Measurements from ENCODE around the gene RPL10. TPM values are rescaled to one million over a fixed set of nuclear protein-coding genes. Genes with fewer than 3 reads are reported as not detected.
"Not testable (repeated sequence)": the region's sequence is repeated elsewhere in the genome, so short reads cannot be mapped to it uniquely, and the experiment has no call there.

RPL10 gene
- polyA plus RNA-seq, 6 donors from 2014 or later: 3,636 to 5,147 (median 4,635) TPM

DNA sequence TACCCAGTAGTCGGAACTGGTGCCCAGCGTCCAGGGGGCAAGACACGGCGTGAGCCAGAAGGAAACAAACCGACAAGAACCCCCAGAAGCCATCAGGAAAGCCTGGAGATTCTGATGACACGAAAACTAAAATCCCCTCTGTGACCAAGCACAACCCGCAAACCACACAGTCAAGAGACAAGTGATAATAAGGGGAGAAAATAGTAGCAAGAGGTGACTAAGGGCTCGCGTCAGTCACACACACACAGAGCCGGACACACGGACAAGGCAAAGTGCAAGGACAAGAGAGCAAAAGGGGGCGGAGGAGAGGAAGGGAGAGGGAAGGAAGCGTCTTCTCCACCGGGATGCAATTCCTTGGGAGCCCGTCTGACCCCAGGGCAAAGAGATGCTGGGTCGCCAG is 9.5 kb upstream of the RPL10 start:
- ATAC-seq (ENCODE audit: low read depth in 2 of 2): peak; percentile 20 to 25

DNA sequence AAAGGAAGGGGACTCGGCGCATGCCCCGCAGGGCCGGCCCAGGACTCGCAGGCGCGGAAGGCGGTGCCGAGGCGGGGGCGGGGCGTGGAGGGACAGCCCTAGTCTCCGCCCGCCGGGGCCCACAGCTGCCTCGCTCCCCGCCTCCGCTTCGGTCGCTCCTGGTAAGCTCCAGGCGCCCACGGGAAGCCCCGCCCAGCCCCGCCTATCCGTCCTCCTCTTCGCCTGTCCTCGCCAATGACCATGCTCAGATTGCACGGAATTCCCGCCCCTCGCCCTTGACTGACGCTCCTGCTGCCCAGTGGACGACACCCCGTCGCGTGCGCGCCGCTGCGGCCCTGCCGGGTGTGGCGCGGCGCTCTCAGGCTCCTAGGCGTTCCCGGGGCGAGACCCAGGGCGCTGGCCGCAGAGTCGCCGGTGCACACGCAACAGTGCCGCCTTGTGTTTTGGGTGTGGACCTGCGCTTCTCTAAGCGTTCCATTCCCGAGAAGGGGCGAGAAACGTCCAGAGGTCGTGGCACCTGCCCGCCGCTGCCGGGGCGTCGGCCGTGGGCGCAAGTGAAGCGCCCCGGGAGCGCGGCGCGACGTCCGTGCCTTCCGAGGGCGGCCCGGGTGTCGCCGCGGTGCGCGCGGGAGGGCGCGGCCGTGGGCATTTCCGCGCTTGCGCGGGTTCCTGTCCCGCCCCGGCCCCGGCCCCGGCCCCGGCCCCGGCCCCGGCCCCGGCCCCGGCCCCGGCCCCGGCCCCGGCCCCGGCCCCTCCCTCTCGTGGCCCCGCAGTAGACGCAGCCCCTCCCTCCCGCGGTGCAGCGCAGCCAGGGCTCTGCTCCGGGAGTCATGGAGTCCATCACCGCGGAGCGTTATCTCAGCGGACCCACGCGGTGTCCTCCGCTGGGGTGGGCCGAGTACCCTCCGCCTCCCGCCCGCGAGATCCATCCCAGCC is 8.1 kb upstream of the RPL10 start:
- not testable (repeated sequence) for H3K36me3 Mint-ChIP-seq, H3K4me1 Mint-ChIP-seq, H3K9me3 Mint-ChIP-seq, H3K27ac Mint-ChIP-seq, H3K27me3 Mint-ChIP-seq, H3K4me3 Mint-ChIP-seq
- DNase-seq (peak; percentile 55), ATAC-seq (ENCODE audit: low read depth in 2 of 2) (peak; percentile 72)

More for the DNA sequence above, 9.5 kb upstream of the RPL10 start:
- not testable (repeated sequence) for H3K4me1 Mint-ChIP-seq, H3K27me3 Mint-ChIP-seq, H3K36me3 Mint-ChIP-seq, H3K27ac Mint-ChIP-seq, H3K9me3 Mint-ChIP-seq, DNase-seq, H3K4me3 Mint-ChIP-seq

GRCh38 chrX:154396363-154396762 is 1.8 kb upstream of the RPL10 start:
- ATAC-seq (ENCODE audit: low read depth in 2 of 2); H3K27me3 Mint-ChIP-seq; DNase-seq; H3K9me3 Mint-ChIP-seq: not testable (repeated sequence)
- H3K36me3 Mint-ChIP-seq: peaks cover 17 to 21% of the 10 kb centered on the region in 2 donors
- peaks cover 14 to 26% (median 14%) of the 10 kb centered on the region in 3 donors for H3K4me1 Mint-ChIP-seq
- peak overlapping the region in 7 of 8 donors; percentile 41 to 99 (median 96) for H3K4me3 Mint-ChIP-seq
- peak overlapping the region in 2 of 6 donors; percentile 15 to 47 for H3K27ac Mint-ChIP-seq

GRCh38 chrX:154396973-154397887 is 947 bp upstream of the RPL10 start:
- peak overlapping the region; percentile 98 to 100 (median 99) for H3K27ac Mint-ChIP-seq
- H3K9me3 Mint-ChIP-seq: peaks cover 0 to 8% (median 0%) of the 10 kb centered on the region in 7 donors
- peak; percentile 61 to 63 for ATAC-seq (ENCODE audit: low read depth in 2 of 2)

GRCh38 chrX:154398668-154399526 is 720 bp downstream of the RPL10 start:
- DNase-seq (peak; percentile 77), ATAC-seq (ENCODE audit: low read depth in 2 of 2) (peak; percentile 45 to 49)
- peaks cover 17 to 21% of the 10 kb centered on the region in 2 donors for H3K36me3 Mint-ChIP-seq
- H3K4me1 Mint-ChIP-seq: peaks cover 14 to 26% (median 14%) of the 10 kb centered on the region in 3 donors
- peak overlapping the region; percentile 95 to 100 (median 98) for H3K4me3 Mint-ChIP-seq
- no peaks in the 10 kb centered on the region for H3K27me3 Mint-ChIP-seq
- peak overlapping the region; percentile 98 to 100 (median 99) for H3K27ac Mint-ChIP-seq
- peaks cover 0 to 8% (median 0%) of the 10 kb centered on the region in 7 donors for H3K9me3 Mint-ChIP-seq

More at GRCh38 chrX:154396973-154397887, 947 bp upstream of the RPL10 start:
- Mint-ChIP-seq H3K36me3 (peaks cover 17 to 21% of the 10 kb centered on the region in 2 donors), H3K4me1 (peaks cover 14 to 26% (median 14%) of the 10 kb centered on the region in 3 donors), H3K27me3 (no peaks in the 10 kb centered on the region), H3K4me3 (peak overlapping the region; percentile 95 to 100 (median 98))
- peak; percentile 71 for DNase-seq

GRCh38 chrX:154399527-154400368 is 1.6 kb downstream of the RPL10 start:
- Mint-ChIP-seq H3K9me3 (peaks cover 0 to 8% (median 0%) of the 10 kb centered on the region in 7 donors), H3K27me3 (no peaks in the 10 kb centered on the region), H3K36me3 (peaks cover 17 to 21% of the 10 kb centered on the region in 2 donors), H3K27ac (peak overlapping the region; percentile 41 to 100 (median 88)), H3K4me3 (peak overlapping the region; percentile 95 to 100 (median 98)), H3K4me1 (peaks cover 14 to 26% (median 14%) of the 10 kb centered on the region in 3 donors)
- ATAC-seq (ENCODE audit: low read depth in 2 of 2) (no peak), DNase-seq (no peak)

- H3K9me3 Mint-ChIP-seq; DNase-seq; H3K27me3 Mint-ChIP-seq; ATAC-seq (ENCODE audit: low read depth in 2 of 2): not testable (repeated sequence)
- H3K4me1 Mint-ChIP-seq: peaks cover 14 to 26% (median 14%) of the 10 kb centered on the region in 3 donors
- H3K36me3 Mint-ChIP-seq: peaks cover 17 to 21% of the 10 kb centered on the region in 2 donors
- H3K4me3 Mint-ChIP-seq: peak overlapping the region in 4 of 8 donors; percentile 95 to 100 (median 98)
- peak overlapping the region in 3 of 6 donors; percentile 41 to 74 (median 73) for H3K27ac Mint-ChIP-seq
Measured at GRCh38 chrX:154400369-154400817, 2.2 kb downstream of the RPL10 start.

GRCh38 chrX:154401045-154401799 is 3.0 kb downstream of the RPL10 start:
- Mint-ChIP-seq H3K9me3 (peaks cover 0 to 8% (median 0%) of the 10 kb centered on the region in 7 donors), H3K4me3 (peak overlapping the region in 5 of 8 donors; percentile 10 to 100 (median 53)), H3K27ac (peak overlapping the region in 3 of 6 donors; percentile 36 to 73 (median 73)), H3K27me3 (no peaks in the 10 kb centered on the region), H3K36me3 (peaks cover 17 to 21% of the 10 kb centered on the region in 2 donors), H3K4me1 (peaks cover 14 to 26% (median 14%) of the 10 kb centered on the region in 3 donors)
- DNase-seq (no peak), ATAC-seq (ENCODE audit: low read depth in 2 of 2) (no peak)

- Mint-ChIP-seq H3K9me3 (peaks cover 0 to 8% (median 0%) of the 10 kb centered on the region in 7 donors), H3K4me3 (peak overlapping the region in 2 of 8 donors; percentile 40 to 100), H3K36me3 (peaks cover 17 to 21% of the 10 kb centered on the region in 2 donors), H3K27ac (peak overlapping the region in 3 of 6 donors; percentile 56 to 79 (median 59)), H3K27me3 (no peaks in the 10 kb centered on the region), H3K4me1 (peaks cover 14 to 23% (median 14%) of the 10 kb centered on the region in 3 donors)
- ATAC-seq (ENCODE audit: low read depth in 2 of 2) (no peak), DNase-seq (no peak)
Measured at GRCh38 chrX:154401918-154402621, 3.9 kb downstream of the RPL10 start.

DNA sequence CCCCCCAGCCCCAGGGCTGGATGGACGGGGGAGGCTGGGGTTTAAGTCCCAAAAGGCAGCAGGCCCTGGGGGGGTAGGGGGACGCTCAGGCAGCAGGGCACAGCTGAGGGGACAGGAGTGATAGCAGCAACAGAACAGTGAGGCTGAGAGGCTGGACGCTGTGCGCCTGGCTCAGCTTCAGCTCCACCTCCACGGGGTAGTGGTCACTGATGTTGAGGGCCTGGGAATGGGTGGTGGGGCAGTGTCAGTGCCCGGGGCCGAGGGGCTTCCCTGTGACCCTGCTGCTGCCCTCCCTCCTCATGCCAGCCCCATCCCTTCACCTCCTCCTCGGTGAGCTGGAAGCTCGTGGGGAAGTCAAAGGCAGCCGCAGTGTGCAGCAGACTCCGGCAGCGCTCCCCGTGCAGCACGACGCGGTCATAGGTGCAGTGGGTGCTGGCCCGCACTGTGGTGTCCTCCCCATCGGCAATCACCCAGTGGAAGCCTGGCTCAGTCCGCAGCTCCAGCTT is 4.5 kb downstream of the RPL10 start:
- H3K4me3 Mint-ChIP-seq: peak overlapping the region in 1 of 8 donors; percentile 57
- ATAC-seq (ENCODE audit: low read depth in 2 of 2) (no peak), DNase-seq (no peak)
- no peaks in the 10 kb centered on the region for H3K27me3 Mint-ChIP-seq
- peak overlapping the region in 1 of 6 donors; percentile 56 for H3K27ac Mint-ChIP-seq
- peaks cover 14 to 22% (median 14%) of the 10 kb centered on the region in 3 donors for H3K4me1 Mint-ChIP-seq
- H3K36me3 Mint-ChIP-seq: peaks cover 17 to 21% of the 10 kb centered on the region in 2 donors
- peaks cover 0 to 8% (median 0%) of the 10 kb centered on the region in 7 donors for H3K9me3 Mint-ChIP-seq

All from naive B cell (primary cell).